GM12801 (cell line): Measurements from ENCODE around the gene CRYBB1.

Experiments used
- TF ChIP-seq, protein P1 (sequence below): IDR thresholded peaks from one replicate; pipeline ENCODE4 v1.5.1; 2011; ENCODE audit warnings: control low read depth; ENCODE audit not compliant: insufficient read length; ENCODE audit errors: extremely low read depth

Gene CRYBB1

DNA sequence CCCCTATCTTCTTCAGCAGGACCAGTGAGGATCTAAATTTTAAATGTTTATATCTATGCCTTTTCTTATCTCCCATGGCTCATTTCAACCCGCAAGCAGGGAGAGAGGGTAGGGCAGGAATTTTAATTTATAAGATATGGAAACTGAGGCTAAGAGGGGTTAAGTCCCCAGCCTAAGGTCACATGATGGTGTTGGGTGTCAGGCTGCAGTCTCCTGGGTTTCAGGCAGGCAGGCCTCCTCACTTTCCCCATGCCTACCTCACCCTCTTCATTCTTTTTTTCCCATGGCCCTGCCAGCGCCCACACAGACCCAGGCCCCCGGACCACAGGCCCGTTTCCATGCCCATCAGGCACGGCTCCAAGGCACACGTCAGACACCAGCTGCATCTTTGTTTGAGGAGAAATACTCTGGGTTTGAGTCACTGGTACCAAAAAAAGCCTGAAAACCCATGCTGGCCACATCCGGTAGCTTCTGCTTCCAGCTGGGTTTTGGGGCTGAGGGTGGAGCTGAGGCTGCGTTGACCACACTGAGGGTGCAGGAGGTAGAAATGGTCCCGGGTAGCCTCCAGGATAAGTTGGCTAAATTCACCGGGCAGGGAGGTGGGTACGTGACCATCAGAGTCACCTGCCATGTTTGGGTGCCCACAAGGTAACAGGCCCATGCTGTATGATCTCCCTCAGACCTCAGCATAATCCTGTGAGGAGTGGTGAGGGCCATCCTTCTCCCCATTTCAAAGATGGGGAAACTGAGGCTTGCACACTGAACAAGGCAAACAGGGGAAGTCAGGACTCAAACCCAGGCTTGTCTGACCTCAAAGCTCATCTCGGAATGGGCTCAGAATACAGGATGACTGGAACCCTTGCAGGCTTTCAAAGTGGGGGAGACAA, 7.5 kb downstream of the CRYBB1 start:
- TF ChIP-seq, protein P1, sequence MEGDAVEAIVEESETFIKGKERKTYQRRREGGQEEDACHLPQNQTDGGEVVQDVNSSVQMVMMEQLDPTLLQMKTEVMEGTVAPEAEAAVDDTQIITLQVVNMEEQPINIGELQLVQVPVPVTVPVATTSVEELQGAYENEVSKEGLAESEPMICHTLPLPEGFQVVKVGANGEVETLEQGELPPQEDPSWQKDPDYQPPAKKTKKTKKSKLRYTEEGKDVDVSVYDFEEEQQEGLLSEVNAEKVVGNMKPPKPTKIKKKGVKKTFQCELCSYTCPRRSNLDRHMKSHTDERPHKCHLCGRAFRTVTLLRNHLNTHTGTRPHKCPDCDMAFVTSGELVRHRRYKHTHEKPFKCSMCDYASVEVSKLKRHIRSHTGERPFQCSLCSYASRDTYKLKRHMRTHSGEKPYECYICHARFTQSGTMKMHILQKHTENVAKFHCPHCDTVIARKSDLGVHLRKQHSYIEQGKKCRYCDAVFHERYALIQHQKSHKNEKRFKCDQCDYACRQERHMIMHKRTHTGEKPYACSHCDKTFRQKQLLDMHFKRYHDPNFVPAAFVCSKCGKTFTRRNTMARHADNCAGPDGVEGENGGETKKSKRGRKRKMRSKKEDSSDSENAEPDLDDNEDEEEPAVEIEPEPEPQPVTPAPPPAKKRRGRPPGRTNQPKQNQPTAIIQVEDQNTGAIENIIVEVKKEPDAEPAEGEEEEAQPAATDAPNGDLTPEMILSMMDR, result no peak

DNA sequence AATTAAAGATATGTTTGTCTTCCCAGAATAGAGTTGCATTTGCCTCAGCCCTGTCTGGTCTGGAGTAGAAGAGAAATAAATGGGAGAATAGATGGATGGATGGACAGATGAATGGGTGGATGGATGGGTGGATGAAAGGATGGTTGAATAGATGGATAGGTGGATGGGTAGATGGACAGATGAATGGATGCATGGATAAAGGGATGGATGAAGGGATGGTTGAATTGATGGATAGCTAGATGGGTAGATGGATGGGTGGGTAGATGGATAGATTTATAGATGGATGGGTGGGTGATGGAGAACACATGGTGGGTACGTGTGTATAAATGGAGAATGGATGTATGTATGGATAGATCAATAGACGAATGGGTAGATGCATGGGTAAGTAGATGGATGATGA, 8.5 kb downstream of the CRYBB1 start:
- TF ChIP-seq, protein P1, result no peak

DNA sequence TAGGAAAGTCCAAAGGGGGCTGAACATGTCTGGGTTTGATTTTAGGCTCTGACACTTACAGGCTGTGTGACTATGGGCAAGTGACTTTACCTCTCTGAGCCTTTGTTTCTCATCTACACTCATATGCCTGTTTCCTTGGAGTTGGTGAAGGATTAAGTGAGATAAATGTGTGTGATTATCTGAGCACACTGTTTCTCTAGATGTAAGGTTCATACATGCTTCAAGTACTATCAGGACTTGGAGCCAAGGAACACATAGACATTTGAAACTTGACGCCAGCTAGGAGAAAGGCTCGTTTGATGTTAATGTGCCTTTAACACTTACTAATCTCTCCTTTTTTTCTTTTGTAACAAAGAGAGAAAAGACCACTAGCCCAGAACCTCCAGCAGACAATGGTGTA, 9.7 kb downstream of the CRYBB1 start:
- TF ChIP-seq, protein P1, result no peak

DNA sequence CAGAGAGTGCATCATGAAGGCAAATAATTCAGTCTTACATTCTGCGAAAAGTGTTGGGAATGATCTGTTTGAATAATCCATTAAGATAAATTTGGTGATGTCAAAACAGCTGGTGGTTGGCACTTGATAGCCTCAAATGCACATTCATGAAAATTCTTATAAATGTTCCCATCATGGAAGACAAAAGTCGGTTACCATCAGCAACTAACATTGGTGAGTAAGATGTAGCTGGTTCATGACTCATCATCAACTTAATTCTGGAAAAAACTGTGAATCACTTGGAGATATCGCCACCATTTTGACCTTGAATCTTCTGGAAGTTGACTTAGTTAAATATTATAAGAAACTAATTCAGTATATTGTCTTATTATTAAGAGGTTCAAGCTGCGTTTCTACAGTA, 11.2 kb downstream of the CRYBB1 start:
- TF ChIP-seq, protein P1, result no peak

DNA sequence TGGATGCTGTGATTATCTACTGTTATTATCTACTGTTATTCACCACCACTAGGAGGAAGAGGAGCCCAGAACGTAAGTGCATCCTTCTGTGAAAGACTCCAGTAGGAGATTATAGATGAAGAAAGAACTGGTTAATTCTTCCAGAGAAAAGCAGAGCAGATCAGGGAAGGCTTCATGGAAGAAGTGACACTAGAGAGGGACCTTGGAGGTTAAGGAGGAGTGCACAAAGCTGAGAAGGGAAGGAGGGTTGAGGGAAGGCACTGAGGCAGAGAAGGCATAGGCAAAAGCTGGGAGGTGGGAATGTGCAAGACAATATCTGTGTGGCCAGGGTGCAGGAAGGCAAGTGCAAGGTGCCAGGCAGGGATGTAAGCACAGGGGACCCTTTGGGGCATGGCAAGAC, 13.5 kb downstream of the CRYBB1 start:
- TF ChIP-seq, protein P1, result no peak

DNA sequence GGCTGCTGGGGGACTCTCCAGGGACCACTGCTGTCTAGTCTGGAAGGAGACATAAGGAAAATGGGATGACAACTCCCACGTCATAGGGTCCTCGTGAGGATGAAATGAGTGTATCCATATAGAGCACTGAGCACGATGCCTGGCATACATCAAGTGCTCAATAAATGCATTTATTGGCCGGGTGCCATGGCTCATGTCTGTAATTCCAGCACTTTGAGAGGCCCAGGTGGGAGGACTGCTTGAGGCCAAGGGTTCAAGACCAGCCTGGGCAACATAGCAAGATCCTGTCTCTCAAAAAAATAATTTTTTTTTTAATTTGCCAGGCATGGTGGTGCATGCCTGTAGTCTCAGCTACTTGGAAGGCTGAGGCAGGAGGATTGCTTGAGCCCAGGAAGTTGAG, 15.7 kb downstream of the CRYBB1 start:
- TF ChIP-seq, protein P1, result no peak

DNA sequence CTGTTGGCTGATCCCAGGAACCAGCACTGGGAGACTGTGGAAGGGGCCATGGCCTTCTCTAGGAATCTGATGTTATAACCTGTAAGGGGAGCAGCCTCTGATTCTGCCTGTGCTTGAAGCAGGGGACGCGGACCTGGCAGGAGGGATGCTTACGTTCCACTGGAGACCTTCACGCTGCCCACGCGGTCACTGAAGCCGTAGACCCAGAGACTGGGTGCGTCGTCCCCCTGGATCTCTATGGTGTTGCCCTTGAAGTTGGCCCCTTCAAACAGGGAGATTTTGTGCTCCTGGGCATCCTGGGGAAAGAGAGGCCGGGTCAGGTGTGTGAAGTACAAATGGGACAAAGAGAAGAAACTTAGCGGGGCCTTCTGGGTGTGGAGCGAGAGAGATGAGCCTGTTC, 16.1 kb downstream of the CRYBB1 start:
- TF ChIP-seq, protein P1, result no peak

DNA sequence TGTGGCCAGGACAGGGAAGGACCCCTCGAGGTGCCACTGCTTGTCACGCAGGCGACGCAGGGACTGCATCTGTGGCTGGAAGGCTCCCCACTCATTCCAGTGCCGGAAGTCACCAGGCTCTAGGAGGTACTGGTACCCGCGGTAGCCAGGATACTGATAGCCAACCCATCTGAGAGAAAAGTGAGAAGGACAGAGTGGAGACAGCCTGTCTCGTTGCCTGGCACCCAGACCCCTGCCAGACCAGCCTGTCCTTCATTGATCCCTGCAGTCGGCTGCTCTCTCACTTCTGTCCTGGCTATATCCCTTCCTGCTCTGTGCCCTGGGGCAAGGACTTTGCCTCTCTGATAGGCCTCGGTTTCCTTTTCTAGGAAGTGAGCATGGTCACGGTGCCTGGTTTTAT, 18.3 kb downstream of the CRYBB1 start:
- TF ChIP-seq, protein P1, result no peak
